ENCODE measurements around the gene FGF14.

The FGF14 gene

GRCh38 chr13:101946401-101946800 lies 455.4 kb downstream of the FGF14 start:
- no peaks in the 10 kb centered on the region for H3K4me1 ChIP-seq (ENCODE audit: control extremely low read depth in 1 of 4, control insufficient read depth in 4 of 4, insufficient read depth in 4 of 4, low read length in 3 of 4)
- ChIA-PET POLR2A (interaction anchor here (0.6 kb wide), 1 partner anchor 208 kb away, joined by 3 read pairs; no protein-coding TSS in a partner anchor), CTCF (no interaction called here)
- no peak overlapping the region for H3K4me3 ChIP-seq (ENCODE audit: control insufficient read depth in 1 of 7, extremely low read depth in 1 of 7, insufficient read depth in 4 of 7, low read depth in 2 of 7, low read length in 6 of 7)
- no peaks in the 10 kb centered on the region for H3K27me3 ChIP-seq (replicated peaks in 2 of 5; ENCODE audit: control insufficient read depth in 4 of 5, insufficient read depth in 5 of 5, low read length in 4 of 5)
- H3K9me3 ChIP-seq (ENCODE audit: control extremely low read depth in 1 of 5, control insufficient read depth in 4 of 5, insufficient read depth in 2 of 5, low read depth in 1 of 5, low read length in 4 of 5): no peaks in the 10 kb centered on the region
- no peak overlapping the region for H3K27ac ChIP-seq (ENCODE audit: insufficient read depth in 1 of 2, low read depth in 1 of 2, low read length in 2 of 2, poor library complexity in 1 of 2, severe bottlenecking in 2 of 2)
- no peak for DNase-seq
- H3K36me3 ChIP-seq (ENCODE audit: control insufficient read depth in 4 of 4, insufficient read depth in 4 of 4, low read length in 3 of 4): no peaks in the 10 kb centered on the region

- no peaks in the 10 kb centered on the region for H3K9me3 ChIP-seq (ENCODE audit: control extremely low read depth in 1 of 5, control insufficient read depth in 4 of 5, insufficient read depth in 2 of 5, low read depth in 1 of 5, low read length in 4 of 5)
- H3K4me1 ChIP-seq (ENCODE audit: control extremely low read depth in 1 of 4, control insufficient read depth in 4 of 4, insufficient read depth in 4 of 4, low read length in 3 of 4): no peaks in the 10 kb centered on the region
- no peak overlapping the region for H3K4me3 ChIP-seq (ENCODE audit: control insufficient read depth in 1 of 7, extremely low read depth in 1 of 7, insufficient read depth in 4 of 7, low read depth in 2 of 7, low read length in 6 of 7)
- CTCF ChIA-PET: no interaction called here
- DNase-seq: no peak
- 64% methylated on average over 6 of the region's 6 CpGs for WGBS (ENCODE audit: insufficient coverage)
- no peaks in the 10 kb centered on the region for H3K36me3 ChIP-seq (ENCODE audit: control insufficient read depth in 4 of 4, insufficient read depth in 4 of 4, low read length in 3 of 4)
- peaks cover 0 to 2% (median 0%) of the 10 kb centered on the region in 5 experiments for H3K27me3 ChIP-seq (replicated peaks in 2 of 5; ENCODE audit: control insufficient read depth in 4 of 5, insufficient read depth in 5 of 5, low read length in 4 of 5)
- no peak overlapping the region for H3K27ac ChIP-seq (ENCODE audit: insufficient read depth in 1 of 2, low read depth in 1 of 2, low read length in 2 of 2, poor library complexity in 1 of 2, severe bottlenecking in 2 of 2)
- POLR2A ChIA-PET: interaction anchor here (0.6 kb wide), 1 partner anchor 11 kb away, joined by 4 read pairs; no protein-coding TSS in a partner anchor
Measured at GRCh38 chr13:101945435-101945834, 456.4 kb downstream of the FGF14 start.

DNA sequence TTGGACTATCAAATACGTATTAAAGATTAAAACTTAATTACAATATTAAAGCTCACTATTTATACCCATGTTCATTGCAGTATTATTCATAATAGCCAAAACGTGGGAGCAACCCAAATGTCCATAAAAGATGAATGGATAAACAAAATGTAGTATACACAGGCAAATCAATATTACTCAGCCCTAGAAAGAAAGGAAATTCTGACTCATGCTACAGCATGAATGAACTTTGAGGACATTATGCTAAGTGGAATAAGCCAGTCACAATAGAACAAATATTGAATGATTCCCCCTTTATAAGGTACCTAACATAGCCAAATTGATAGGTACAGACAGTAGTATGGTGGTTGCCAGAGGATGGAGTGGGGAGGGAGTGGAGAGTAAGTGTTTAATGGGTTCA lies 457.3 kb downstream of the FGF14 start:
- no peak overlapping the region for H3K27ac ChIP-seq (ENCODE audit: insufficient read depth in 1 of 2, low read depth in 1 of 2, low read length in 2 of 2, poor library complexity in 1 of 2, severe bottlenecking in 2 of 2)
- H3K27me3 ChIP-seq (replicated peaks in 2 of 5; ENCODE audit: control insufficient read depth in 4 of 5, insufficient read depth in 5 of 5, low read length in 4 of 5): peaks cover 0 to 2% (median 0%) of the 10 kb centered on the region in 5 experiments
- no CpG with 5 or more reads among the region's 2 CpGs for WGBS (ENCODE audit: insufficient coverage)
- no peak overlapping the region for H3K4me3 ChIP-seq (ENCODE audit: control insufficient read depth in 1 of 7, extremely low read depth in 1 of 7, insufficient read depth in 4 of 7, low read depth in 2 of 7, low read length in 6 of 7)
- no peaks in the 10 kb centered on the region for H3K9me3 ChIP-seq (ENCODE audit: control extremely low read depth in 1 of 5, control insufficient read depth in 4 of 5, insufficient read depth in 2 of 5, low read depth in 1 of 5, low read length in 4 of 5)
- no peaks in the 10 kb centered on the region for H3K4me1 ChIP-seq (ENCODE audit: control extremely low read depth in 1 of 4, control insufficient read depth in 4 of 4, insufficient read depth in 4 of 4, low read length in 3 of 4)
- ChIA-PET CTCF (no interaction called here), POLR2A (no interaction called here)
- no peak for DNase-seq
- H3K36me3 ChIP-seq (ENCODE audit: control insufficient read depth in 4 of 4, insufficient read depth in 4 of 4, low read length in 3 of 4): no peaks in the 10 kb centered on the region

GRCh38 chr13:101942535-101943157 lies 459.2 kb downstream of the FGF14 start:
- no peak overlapping the region for H3K27ac ChIP-seq (ENCODE audit: insufficient read depth in 1 of 2, low read depth in 1 of 2, low read length in 2 of 2, poor library complexity in 1 of 2, severe bottlenecking in 2 of 2)
- no CpG with 5 or more reads among the region's 2 CpGs for WGBS (ENCODE audit: insufficient coverage)
- no peak overlapping the region for H3K4me3 ChIP-seq (ENCODE audit: control insufficient read depth in 1 of 7, extremely low read depth in 1 of 7, insufficient read depth in 4 of 7, low read depth in 2 of 7, low read length in 6 of 7)
- DNase-seq: no peak
- H3K36me3 ChIP-seq (ENCODE audit: control insufficient read depth in 4 of 4, insufficient read depth in 4 of 4, low read length in 3 of 4): no peaks in the 10 kb centered on the region
- H3K9me3 ChIP-seq (ENCODE audit: control extremely low read depth in 1 of 5, control insufficient read depth in 4 of 5, insufficient read depth in 2 of 5, low read depth in 1 of 5, low read length in 4 of 5): no peaks in the 10 kb centered on the region
- peaks cover 0 to 2% (median 0%) of the 10 kb centered on the region in 5 experiments for H3K27me3 ChIP-seq (replicated peaks in 2 of 5; ENCODE audit: control insufficient read depth in 4 of 5, insufficient read depth in 5 of 5, low read length in 4 of 5)
- H3K4me1 ChIP-seq (ENCODE audit: control extremely low read depth in 1 of 4, control insufficient read depth in 4 of 4, insufficient read depth in 4 of 4, low read length in 3 of 4): no peaks in the 10 kb centered on the region
- CTCF ChIA-PET: interaction anchor here (0.8 to 0.9 kb wide), 3 partner anchors 8 to 614 kb away, joined by 3 to 4 read pairs (median 3); no protein-coding TSS in a partner anchor
- POLR2A ChIA-PET: interaction anchor here (0.6 kb wide), 1 partner anchor 1324 kb away, joined by 3 read pairs; no protein-coding TSS in a partner anchor

DNA sequence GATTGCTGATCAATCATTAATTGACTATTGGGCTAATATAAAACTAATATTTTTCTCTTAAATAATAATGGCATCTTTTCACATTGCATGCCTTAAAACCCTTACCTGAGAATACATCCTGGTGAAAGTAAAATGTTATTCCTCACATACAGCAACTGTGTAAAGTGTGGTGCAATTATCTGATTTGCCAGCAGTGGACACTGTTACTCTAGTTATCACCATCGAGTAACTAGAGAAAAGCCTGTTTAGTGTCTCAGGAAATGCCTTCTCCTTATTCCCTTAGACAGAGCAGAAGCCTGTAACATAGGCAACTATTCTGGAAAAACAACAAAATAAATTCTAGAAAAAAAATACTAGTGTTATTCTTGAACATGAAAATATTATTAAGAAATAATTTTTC lies 459.8 kb downstream of the FGF14 start:
- no peak overlapping the region for H3K27ac ChIP-seq (ENCODE audit: insufficient read depth in 1 of 2, low read depth in 1 of 2, low read length in 2 of 2, poor library complexity in 1 of 2, severe bottlenecking in 2 of 2)
- H3K36me3 ChIP-seq (ENCODE audit: control insufficient read depth in 4 of 4, insufficient read depth in 4 of 4, low read length in 3 of 4): no peaks in the 10 kb centered on the region
- no CpG with 5 or more reads among the region's 1 CpG for WGBS (ENCODE audit: insufficient coverage)
- no peaks in the 10 kb centered on the region for H3K9me3 ChIP-seq (ENCODE audit: control extremely low read depth in 1 of 5, control insufficient read depth in 4 of 5, insufficient read depth in 2 of 5, low read depth in 1 of 5, low read length in 4 of 5)
- peak; percentile 2 to 27 (median 24) for DNase-seq
- ChIA-PET POLR2A (interaction anchor here (0.6 kb wide), 1 partner anchor 1323 kb away, joined by 3 read pairs; no protein-coding TSS in a partner anchor), CTCF (interaction anchor here (0.8 to 0.9 kb wide), 3 partner anchors 9 to 614 kb away, joined by 3 to 4 read pairs (median 3); no protein-coding TSS in a partner anchor)
- no peak overlapping the region for H3K4me3 ChIP-seq (ENCODE audit: control insufficient read depth in 1 of 7, extremely low read depth in 1 of 7, insufficient read depth in 4 of 7, low read depth in 2 of 7, low read length in 6 of 7)
- peaks cover 0 to 2% (median 0%) of the 10 kb centered on the region in 5 experiments for H3K27me3 ChIP-seq (replicated peaks in 2 of 5; ENCODE audit: control insufficient read depth in 4 of 5, insufficient read depth in 5 of 5, low read length in 4 of 5)
- H3K4me1 ChIP-seq (ENCODE audit: control extremely low read depth in 1 of 4, control insufficient read depth in 4 of 4, insufficient read depth in 4 of 4, low read length in 3 of 4): no peaks in the 10 kb centered on the region

DNA sequence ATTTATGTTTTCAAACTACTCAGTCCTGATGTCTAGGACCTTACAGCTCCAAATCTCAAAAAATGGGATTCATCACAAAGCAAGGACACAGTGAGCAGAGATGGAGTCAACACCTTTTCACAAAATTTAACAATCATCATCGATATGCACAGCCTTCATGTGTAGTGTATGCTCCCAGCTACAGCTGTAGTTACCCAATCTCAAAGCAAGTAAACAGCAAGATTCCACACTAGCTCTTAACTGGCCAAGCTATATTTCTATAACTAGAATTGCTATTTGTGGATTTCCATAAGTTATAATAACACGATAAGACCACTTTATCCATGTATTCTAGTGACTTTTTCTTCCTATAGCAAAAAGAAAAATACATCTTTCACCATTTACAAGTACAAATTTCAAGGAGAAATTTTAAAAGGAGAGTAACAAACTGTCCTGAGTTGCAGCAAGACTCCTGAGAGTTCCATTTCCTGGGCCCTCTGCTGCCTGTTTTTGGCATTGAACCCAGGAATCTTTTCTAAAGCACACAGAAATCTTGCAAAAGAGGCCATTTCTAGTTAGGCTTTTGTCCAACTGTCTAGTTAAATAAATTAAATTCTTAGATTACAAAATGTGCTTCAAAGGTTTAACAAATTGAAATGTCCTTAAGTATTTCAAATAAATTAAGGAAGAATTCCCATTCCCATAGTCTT lies 460.6 kb downstream of the FGF14 start:
- ChIA-PET CTCF (no interaction called here), POLR2A (no interaction called here)
- H3K4me3 ChIP-seq (ENCODE audit: control insufficient read depth in 1 of 7, extremely low read depth in 1 of 7, insufficient read depth in 4 of 7, low read depth in 2 of 7, low read length in 6 of 7): no peak overlapping the region
- WGBS (ENCODE audit: insufficient coverage): no CpG with 5 or more reads among the region's 2 CpGs
- no peaks in the 10 kb centered on the region for H3K4me1 ChIP-seq (ENCODE audit: control extremely low read depth in 1 of 4, control insufficient read depth in 4 of 4, insufficient read depth in 4 of 4, low read length in 3 of 4)
- H3K27me3 ChIP-seq (replicated peaks in 2 of 5; ENCODE audit: control insufficient read depth in 4 of 5, insufficient read depth in 5 of 5, low read length in 4 of 5): peaks cover 0 to 2% (median 0%) of the 10 kb centered on the region in 5 experiments
- DNase-seq: no peak
- H3K9me3 ChIP-seq (ENCODE audit: control extremely low read depth in 1 of 5, control insufficient read depth in 4 of 5, insufficient read depth in 2 of 5, low read depth in 1 of 5, low read length in 4 of 5): no peaks in the 10 kb centered on the region
- no peaks in the 10 kb centered on the region for H3K36me3 ChIP-seq (ENCODE audit: control insufficient read depth in 4 of 4, insufficient read depth in 4 of 4, low read length in 3 of 4)
- no peak overlapping the region for H3K27ac ChIP-seq (ENCODE audit: insufficient read depth in 1 of 2, low read depth in 1 of 2, low read length in 2 of 2, poor library complexity in 1 of 2, severe bottlenecking in 2 of 2)

GRCh38 chr13:101939370-101939769 lies 462.5 kb downstream of the FGF14 start:
- Histone ChIP-seq H3K4me3 (ENCODE audit: control insufficient read depth in 1 of 7, extremely low read depth in 1 of 7, insufficient read depth in 4 of 7, low read depth in 2 of 7, low read length in 6 of 7) (no peak overlapping the region), H3K4me1 (ENCODE audit: control extremely low read depth in 1 of 4, control insufficient read depth in 4 of 4, insufficient read depth in 4 of 4, low read length in 3 of 4) (no peaks in the 10 kb centered on the region), H3K9me3 (ENCODE audit: control extremely low read depth in 1 of 5, control insufficient read depth in 4 of 5, insufficient read depth in 2 of 5, low read depth in 1 of 5, low read length in 4 of 5) (no peaks in the 10 kb centered on the region), H3K27me3 (replicated peaks in 2 of 5; ENCODE audit: control insufficient read depth in 4 of 5, insufficient read depth in 5 of 5, low read length in 4 of 5) (peaks cover 0 to 3% (median 0%) of the 10 kb centered on the region in 5 experiments), H3K27ac (ENCODE audit: insufficient read depth in 1 of 2, low read depth in 1 of 2, low read length in 2 of 2, poor library complexity in 1 of 2, severe bottlenecking in 2 of 2) (no peak overlapping the region), H3K36me3 (ENCODE audit: control insufficient read depth in 4 of 4, insufficient read depth in 4 of 4, low read length in 3 of 4) (no peaks in the 10 kb centered on the region)
- no peak for DNase-seq
- ChIA-PET POLR2A (no interaction called here), CTCF (no interaction called here)
- no CpG with 5 or more reads among the region's 2 CpGs for WGBS (ENCODE audit: insufficient coverage)
